GM12878 (cell line): ENCODE results near the gene PCSK9. TPM values are rescaled to one million over a fixed set of nuclear protein-coding genes. Genes with fewer than 3 reads are reported as not detected.

Source experiments
- ATAC-seq: fragments of 200-7000 bp; cut with Tn5 transposase; 3 replicates; pipeline ENCODE4 v1.9.1; 2020; ENCODE audit warnings: mild to moderate bottlenecking, moderate library complexity
- BruUV-seq: library from RNA; stranded (reverse); fragments of 400-500 nt; replicated peaks from 2 replicates; lab custom pipeline; 2021; lab: Mats Ljungman, UMichigan
- CTCF ChIA-PET: fragments of 300-600 bp; sonication (Branson Sonifier 250); formaldehyde crosslinking; extraction: SDS; loops from one replicate; lab custom pipeline; 2021; ENCODE audit warnings: inconsistent platforms; lab: Yijun Ruan, JAX
- POLR2A ChIA-PET: fragments of 350-600 bp; formaldehyde crosslinking; extraction: SDS; loops from one replicate; lab custom pipeline; 2021; ENCODE audit warnings: inconsistent platforms; lab: Charles Lee
- RAD21 ChIA-PET: fragments of 300-600 bp; sonication (Branson Sonifier 250); formaldehyde crosslinking; loops from one replicate; lab custom pipeline; 2023; ENCODE audit warnings: antibody characterized with exemption; ENCODE audit not compliant: unreplicated experiment; lab: Charles Lee
- SMC1A ChIA-PET: fragments of 300-600 bp; sonication (Branson Sonifier 250); formaldehyde crosslinking; loops from one replicate; lab custom pipeline; 2023; ENCODE audit not compliant: unreplicated experiment, uncharacterized antibody; lab: Charles Lee
- DNase-seq: peaks from one replicate; pipeline ENCODE4 v3.0.0-alpha.2; 2011; ENCODE audit warnings: low read depth, low spot score
- FAIRE-seq: peaks from 3 replicates; lab custom pipeline; 2011; peaks lifted over from hg19 to GRCh38; lab: Jason Lieb, UNC
- H2AFZ ChIP-seq: 2 replicates; pipeline ENCODE4 v1.6.0; 2011; ENCODE audit warnings: low read depth, low read length, control low read depth; ENCODE audit not compliant: control insufficient read depth
- H3K27ac ChIP-seq: 2 replicates; pipeline ENCODE4 v1.5.1; 2011; ENCODE audit warnings: control low read depth; ENCODE audit not compliant: control insufficient read depth, insufficient read depth
- H3K27me3 ChIP-seq, 2 experiments: replicated peaks in 1 of 2; 2 replicates each; pipeline versions ENCODE4 v1.6.0 to v1.6.1; 2011; ENCODE audit warnings: low read length in 1 of 2; ENCODE audit not compliant: control insufficient read depth in 2 of 2, insufficient read depth in 2 of 2
- H3K36me3 ChIP-seq, 2 experiments: 2 replicates each; pipeline ENCODE4 v1.5.1; 2011; ENCODE audit warnings: low read length in 1 of 2; ENCODE audit not compliant: control insufficient read depth in 2 of 2, insufficient read depth in 2 of 2
- H3K4me1 ChIP-seq: 2 replicates; pipeline ENCODE4 v1.6.1; 2011; ENCODE audit warnings: mild to moderate bottlenecking, low read length, moderate library complexity, mixed read lengths; ENCODE audit not compliant: control insufficient read depth, insufficient read depth
- H3K4me2 ChIP-seq: 2 replicates; pipeline ENCODE4 v1.6.0; 2011; ENCODE audit warnings: control low read depth; ENCODE audit not compliant: control insufficient read depth, insufficient read depth
- H3K4me3 ChIP-seq: fragments of 200-600 bp; sonication (generic); 2 replicates; pipeline ENCODE4 v1.5.1; 2016
- H3K79me2 ChIP-seq: 2 replicates; pipeline ENCODE4 v1.6.0; 2011; ENCODE audit warnings: low read length; ENCODE audit not compliant: control insufficient read depth, insufficient read depth
- H3K9ac ChIP-seq: 2 replicates; pipeline ENCODE4 v1.8.0; 2011; ENCODE audit warnings: low read length, control low read depth, mixed read lengths; ENCODE audit not compliant: control insufficient read depth, insufficient read depth
- H3K9me3 ChIP-seq: replicated peaks from 3 replicates; pipeline ENCODE4 v1.5.1; 2011; ENCODE audit warnings: mild to moderate bottlenecking, low read length; ENCODE audit not compliant: control insufficient read depth, insufficient read depth
- H4K20me1 ChIP-seq: 2 replicates; pipeline ENCODE4 v1.6.0; 2011; ENCODE audit not compliant: control insufficient read depth, insufficient read depth
- BHLHE40 ChIP-seq, 2 experiments: fragments of 450-650 bp in 1 of 2; IDR thresholded peaks; 2 replicates each; pipeline ENCODE4 v1.6.1; 2011 to 2017; ENCODE audit warnings: low read depth in 2 of 2, borderline replicate concordance in 1 of 2, improper control_type of control experiment in 1 of 2, low read length in 1 of 2, mild to moderate bottlenecking in 1 of 2
- BRCA1 ChIP-seq: IDR thresholded peaks from 2 replicates; pipeline ENCODE4 v1.6.1; 2011; ENCODE audit warnings: low read depth, low read length, improper control_type of control experiment
- IKZF1 ChIP-seq: fragments of 450-650 bp; conservative IDR thresholded peaks from 2 replicates; pipeline ENCODE4 v1.6.1; 2017; ENCODE audit warnings: antibody characterized with exemption, mild to moderate bottlenecking
- MTA2 ChIP-seq: fragments of 450-650 bp; IDR thresholded peaks from 2 replicates; pipeline ENCODE4 v1.6.1; 2016; ENCODE audit warnings: low read depth, mild to moderate bottlenecking, moderate library complexity
- MYB ChIP-seq: fragments of 150-350 bp; IDR thresholded peaks from 2 replicates; pipeline ENCODE4 v1.6.1; 2014; ENCODE audit warnings: mild to moderate bottlenecking, low read depth, low read length, borderline replicate concordance
- PKNOX1 ChIP-seq: fragments of 450-650 bp; IDR thresholded peaks from 2 replicates; pipeline ENCODE4 v1.6.1; 2016; ENCODE audit warnings: mild to moderate bottlenecking
- POU2F2 ChIP-seq: IDR thresholded peaks from 3 replicates; pipeline ENCODE4 v1.6.1; 2011; ENCODE audit warnings: low read depth, mild to moderate bottlenecking, low read length, borderline replicate concordance
- RELA ChIP-seq: fragments of 450-650 bp; IDR thresholded peaks from 2 replicates; pipeline ENCODE4 v1.8.0; 2014; ENCODE audit warnings: borderline replicate concordance; ENCODE audit not compliant: partially characterized antibody
- SP1 ChIP-seq: IDR thresholded peaks from one replicate; pipeline ENCODE4 v1.6.1; 2011; ENCODE audit warnings: low read depth, low read length
- TARDBP ChIP-seq: IDR thresholded peaks from 2 replicates; pipeline ENCODE4 v1.6.1; 2016; ENCODE audit warnings: borderline replicate concordance
- WGBS: methylation state at CpG from one replicate; pipeline ENCODE4 v1.1.6; 2016; ENCODE audit warnings: low lambda C conversion rate; ENCODE audit not compliant: insufficient replicate concordance, insufficient coverage; ENCODE audit errors: missing lambda C conversion rate; 5-methylcytosine and 5-hydroxymethylcytosine counted together
- in situ Hi-C: fragments of 300-500 bp; cut with MboI; formaldehyde crosslinking; loops from 9 replicates; pipeline ENCODE4 v1.14.3; 2018; ENCODE audit warnings: mixed read lengths
- intact Hi-C: fragments of 100-400 bp; cut with micrococcal nuclease; formaldehyde crosslinking; loops from one replicate; pipeline ENCODE4 v1.14.2; 2022; ENCODE audit not compliant: unreplicated experiment
- polyA plus RNA-seq, 11 experiments: library from polyadenylated mRNA; depleted of rRNA in 4 of 11; unstranded in 6 of 11; stranded (reverse) in 5 of 11; fragments of >200 nt; fragmentation: Nextera tagmentation in 4 of 11; fragmentation: Illumina TruSeq in 1 of 11; extraction: Ambion mirVana in 4 of 11; extraction: Trizol in 1 of 11; gene quantifications; 1 replicate in 1 of 11; 2 replicates in 10 of 11; pipeline versions ENCODE4 v1.2.1 to v1.2.3, GENCODE V29; 2011 to 2016; ENCODE audit warnings: inconsistent platforms in 2 of 11, missing spikeins in 2 of 11, low read depth in 1 of 11
- total RNA-seq, 4 experiments: library from RNA; depleted of rRNA in 3 of 4; stranded (reverse); fragments of >200 nt in 3 of 4; fragmentation: Illumina TruSeq in 1 of 4; extraction: Trizol in 1 of 4; gene quantifications; 2 replicates each; pipeline versions ENCODE4 v1.2.1 to v1.2.3, GENCODE V29; 2013 to 2021

Gene PCSK9
- total and polyA plus RNA-seq, 10 of the 15 experiments (the other 5 are each of a cell fraction or from before 2014, with no cell fraction given): 0.03 to 0.15 TPM; not detected in 8

GRCh38 chr1:55081905-55082296 lies 42.6 kb downstream of the PCSK9 start:
- Histone ChIP-seq H3K27ac (no peak overlapping the region), H3K9me3 (no peaks in the 10 kb centered on the region), H3K4me2 (no peak overlapping the region), H3K4me1 (no peaks in the 10 kb centered on the region), H3K4me3 (no peak overlapping the region), H3K36me3 (peaks cover 8 to 51% of the 10 kb centered on the region in 2 experiments)
- ChIA-PET SMC1A (interaction anchor here (1.9 kb wide), 1 partner anchor 196 kb away, joined by 4 read pairs; no protein-coding TSS in a partner anchor), CTCF (no interaction called here)
- DNase-seq: no peak
- intact Hi-C loops: no loop called here
- TF ChIP-seq TARDBP (no peak), POU2F2 (no peak), BRCA1 (no peak), RELA (no peak), IKZF1 (no peak), BHLHE40 (IDR thresholded peaks at IDR 0.05; ENCODE audit: borderline replicate concordance in 1 of 2, low read depth in 2 of 2, low read length in 1 of 2) (no peak), MYB (no peak), PKNOX1 (no peak), MTA2 (no peak), SP1 (no peak)
- TF ChIP-seq, all 136 proteins: peak for 0
- WGBS: 91% methylated on average over 2 of the region's 2 CpGs
- in situ Hi-C loops: no loop called here
- BruUV-seq: no TSS peak
- H2AFZ ChIP-seq: no peak overlapping the region
- no peak for ATAC-seq
- no peak overlapping the region for H3K9ac ChIP-seq
- POLR2A ChIA-PET: no interaction called here
- FAIRE-seq: no peak
- no peaks in the 10 kb centered on the region for H3K79me2 ChIP-seq
- RAD21 ChIA-PET: interaction anchor here (1.2 kb wide), 1 partner anchor 256 kb away, joined by 3 read pairs; no protein-coding TSS in a partner anchor
- H4K20me1 ChIP-seq: no peaks in the 10 kb centered on the region
- H3K27me3 ChIP-seq: no peaks in the 10 kb centered on the region
